AG04449 (cell line): Measurements from ENCODE around the gene HES7.

ENCODE experiments used
- CTCF ChIA-PET: fragments of 350-600 bp; formaldehyde crosslinking; extraction: SDS; loops from one replicate; lab custom pipeline; 2021; ENCODE audit warnings: antibody characterized with exemption; lab: Yijun Ruan, JAX
- POLR2A ChIA-PET: fragments of 400-600, 350-600 bp; formaldehyde crosslinking; extraction: SDS; loops from one replicate; lab custom pipeline; 2020; ENCODE audit warnings: antibody characterized with exemption, inconsistent platforms; lab: Yijun Ruan, JAX
- DNase-seq: peaks from one replicate; pipeline ENCODE4 v3.0.0-alpha.2; 2010; ENCODE audit warnings: low read depth, low spot score
- H3K4me3 ChIP-seq: 2 replicates; pipeline ENCODE4 v1.5.1; 2011; ENCODE audit warnings: low read depth, mild to moderate bottlenecking, control low read depth, low read length
- TF ChIP-seq, protein P1 (sequence below): IDR thresholded peaks from one replicate; pipeline ENCODE4 v1.5.1; 2011; ENCODE audit warnings: mild to moderate bottlenecking, moderate library complexity, low read length, control low read depth, inconsistent platforms; ENCODE audit not compliant: insufficient read depth; ENCODE audit errors: missing control alignments

HES7 gene

DNA sequence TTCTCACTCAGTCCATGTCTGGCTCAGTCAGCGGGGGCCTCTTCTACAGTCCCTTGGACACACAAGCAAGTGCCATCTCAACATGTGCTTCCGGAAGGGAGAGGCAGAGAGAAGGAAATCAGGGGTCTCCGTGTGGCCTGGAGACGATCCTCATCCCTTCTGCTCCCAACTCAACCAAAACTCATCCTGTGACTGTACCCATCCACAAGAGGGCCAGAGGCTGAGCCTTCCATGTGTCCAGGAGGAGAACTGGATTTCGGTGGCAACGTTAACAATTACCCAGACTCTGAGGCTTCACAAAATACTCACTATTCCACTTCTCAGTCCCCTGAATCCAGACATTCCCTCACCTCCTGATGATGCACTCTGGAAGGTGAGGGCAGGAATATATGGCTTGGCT, 28.5 kb downstream of the HES7 start:
- no peak overlapping the region for H3K4me3 ChIP-seq
- TF ChIP-seq, protein P1, sequence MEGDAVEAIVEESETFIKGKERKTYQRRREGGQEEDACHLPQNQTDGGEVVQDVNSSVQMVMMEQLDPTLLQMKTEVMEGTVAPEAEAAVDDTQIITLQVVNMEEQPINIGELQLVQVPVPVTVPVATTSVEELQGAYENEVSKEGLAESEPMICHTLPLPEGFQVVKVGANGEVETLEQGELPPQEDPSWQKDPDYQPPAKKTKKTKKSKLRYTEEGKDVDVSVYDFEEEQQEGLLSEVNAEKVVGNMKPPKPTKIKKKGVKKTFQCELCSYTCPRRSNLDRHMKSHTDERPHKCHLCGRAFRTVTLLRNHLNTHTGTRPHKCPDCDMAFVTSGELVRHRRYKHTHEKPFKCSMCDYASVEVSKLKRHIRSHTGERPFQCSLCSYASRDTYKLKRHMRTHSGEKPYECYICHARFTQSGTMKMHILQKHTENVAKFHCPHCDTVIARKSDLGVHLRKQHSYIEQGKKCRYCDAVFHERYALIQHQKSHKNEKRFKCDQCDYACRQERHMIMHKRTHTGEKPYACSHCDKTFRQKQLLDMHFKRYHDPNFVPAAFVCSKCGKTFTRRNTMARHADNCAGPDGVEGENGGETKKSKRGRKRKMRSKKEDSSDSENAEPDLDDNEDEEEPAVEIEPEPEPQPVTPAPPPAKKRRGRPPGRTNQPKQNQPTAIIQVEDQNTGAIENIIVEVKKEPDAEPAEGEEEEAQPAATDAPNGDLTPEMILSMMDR = no peak
- ChIA-PET POLR2A (no interaction called here), CTCF (interaction anchor here (0.9 to 10.8 kb wide), 12 partner anchors 9 to 204 kb away, joined by 3 to 244 read pairs (median 6); partner anchors contain the start of gene ALOXE3)
- DNase-seq = no peak

DNA sequence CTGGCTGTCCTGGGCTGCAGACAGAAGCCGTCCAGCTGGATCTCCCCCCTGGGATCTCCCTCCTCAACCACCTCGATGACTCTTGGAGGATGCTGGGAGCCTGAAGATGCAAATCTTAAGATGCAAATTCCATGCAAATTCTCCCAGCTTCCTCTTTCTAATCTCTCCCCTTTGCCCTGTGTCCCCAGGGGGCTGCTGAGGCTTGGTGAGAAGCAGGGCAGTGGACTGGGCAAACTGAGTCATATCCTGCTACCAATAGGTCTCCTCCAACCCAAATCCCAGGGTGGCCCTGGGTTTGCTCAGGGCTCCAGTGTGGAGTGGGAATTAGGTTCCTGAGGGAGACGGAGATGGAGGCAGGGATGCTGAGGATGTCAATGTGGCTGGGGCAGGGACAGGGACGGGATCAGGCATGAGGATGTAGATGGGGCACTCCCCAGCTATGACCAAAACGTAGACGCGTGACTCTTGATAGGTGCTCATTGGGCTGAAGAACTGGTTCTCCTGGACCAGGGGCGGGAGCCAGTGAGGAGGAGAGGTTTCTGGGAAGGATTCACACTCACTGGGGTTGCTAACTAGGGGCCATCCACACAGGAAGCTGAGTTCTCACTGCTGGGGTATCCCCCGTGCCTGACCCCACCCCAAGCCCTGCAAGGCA, 32.7 kb downstream of the HES7 start:
- POLR2A ChIA-PET = interaction anchor here (0.6 kb wide), 1 partner anchor 12 kb away, joined by 3 read pairs; no protein-coding TSS in a partner anchor
- no peak overlapping the region for H3K4me3 ChIP-seq
- no peak for DNase-seq
- CTCF ChIA-PET = interaction anchor here (0.8 to 17.0 kb wide), 11 partner anchors 8 to 695 kb away, joined by 3 to 244 read pairs (median 10); partner anchors contain the start of gene ALOXE3
- TF ChIP-seq, protein P1 = no peak

DNA sequence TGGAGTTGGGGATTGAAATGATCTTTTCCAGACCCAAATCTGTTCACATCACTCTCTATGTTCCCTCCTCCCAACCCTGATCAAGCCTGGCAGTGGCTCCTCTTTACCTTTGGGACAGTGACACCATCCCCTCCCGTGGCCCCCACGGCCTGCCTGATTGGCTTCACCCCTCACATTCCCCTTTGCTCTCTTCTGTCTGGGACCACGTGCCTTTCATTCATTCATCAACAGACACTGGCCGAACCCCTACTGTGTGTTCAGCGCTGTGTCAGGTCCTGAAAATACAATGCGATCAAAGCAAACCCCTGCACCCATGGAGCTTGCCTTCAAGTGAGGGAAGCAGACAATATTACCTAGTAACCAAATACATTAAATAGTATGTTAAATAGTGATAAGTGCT, 34.2 kb downstream of the HES7 start:
- DNase-seq = no peak
- TF ChIP-seq, protein P1 = no peak
- CTCF ChIA-PET = interaction anchor here (1.8 to 17.0 kb wide), 5 partner anchors 13 to 29 kb away, joined by 10 to 244 read pairs (median 168); partner anchors contain the start of gene ALOXE3
- no peak overlapping the region for H3K4me3 ChIP-seq
- POLR2A ChIA-PET = no interaction called here

DNA sequence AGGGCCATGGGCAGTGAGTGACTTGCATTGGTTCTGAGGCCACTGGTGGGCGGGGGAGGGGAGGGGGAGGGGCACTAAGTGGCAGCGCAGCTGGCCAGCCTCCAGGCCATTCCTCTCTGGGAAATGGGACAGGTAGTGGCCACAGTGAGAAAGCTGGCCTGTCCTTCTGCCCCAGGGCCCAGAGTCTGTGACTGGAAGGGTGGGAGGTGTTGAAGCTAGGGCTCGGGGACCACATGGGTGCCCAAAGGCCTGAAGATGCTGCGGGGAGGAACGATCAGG, 36.0 kb downstream of the HES7 start:
- ChIA-PET POLR2A (no interaction called here), CTCF (interaction anchor here (1.4 to 17.0 kb wide), 5 partner anchors 11 to 30 kb away, joined by 4 to 244 read pairs (median 168); partner anchors contain the start of gene ALOXE3)
- TF ChIP-seq, protein P1 = no peak
- no peak overlapping the region for H3K4me3 ChIP-seq
- DNase-seq = no peak

DNA sequence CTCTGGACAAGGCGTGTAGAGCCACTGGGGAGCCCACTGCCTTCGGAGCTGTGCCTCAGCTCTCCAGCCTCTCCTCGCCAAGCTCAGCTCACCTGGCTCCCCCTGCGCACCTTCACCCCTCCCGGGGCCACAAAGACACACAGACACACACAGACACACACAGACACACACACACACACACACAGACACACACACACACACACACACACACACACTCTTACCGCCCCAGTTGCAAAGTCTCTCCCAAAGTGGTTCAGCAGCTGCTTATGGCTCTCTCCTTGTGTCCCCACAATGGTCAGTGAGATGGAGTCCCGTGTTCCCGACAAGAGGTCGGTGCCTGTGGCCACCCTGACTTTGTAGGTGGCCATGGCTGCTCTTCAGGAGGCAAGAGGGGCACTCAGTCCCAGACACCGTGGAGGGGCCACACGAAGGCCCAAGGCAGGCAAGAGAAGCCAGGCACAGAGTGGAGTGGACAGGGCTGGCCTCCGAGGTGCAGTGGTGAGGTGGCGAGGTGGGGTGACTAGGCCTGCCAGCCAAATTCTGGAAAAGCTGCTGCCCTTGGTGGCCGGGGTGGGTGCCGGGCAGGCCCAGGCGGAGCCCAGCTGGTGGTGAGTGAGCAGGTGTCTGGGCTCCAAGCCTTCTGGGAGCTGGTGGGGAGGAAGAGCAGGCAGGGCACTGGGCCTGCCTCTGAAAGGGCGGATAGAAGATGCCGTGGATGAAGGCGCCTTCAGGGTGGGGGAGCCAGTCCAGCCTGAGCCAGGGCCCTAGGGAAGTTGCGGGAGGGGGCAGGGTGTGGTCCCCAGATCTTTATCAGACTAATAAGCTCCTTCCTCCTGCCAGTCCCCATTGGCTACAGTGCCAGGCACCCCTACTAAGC, 36.6 kb downstream of the HES7 start, which contains the start of gene ALOX12B:
ALOX12B (minus strand) TSS at position 642 of the 877 bp plus-strand sequence; CDS start at position 368, 274 bp downstream.
- CTCF ChIA-PET = interaction anchor here (9.8 to 17.0 kb wide), 4 partner anchors 10 to 30 kb away, joined by 165 to 244 read pairs (median 171); partner anchors contain the start of gene ALOXE3

More for the DNA sequence above, 36.6 kb downstream of the HES7 start, which contains the start of gene ALOX12B:
- DNase-seq = no peak
- TF ChIP-seq, protein P1 = no peak
- POLR2A ChIA-PET = interaction anchor here (1.5 kb wide), 1 partner anchor 33 kb away, joined by 5 read pairs; no protein-coding TSS in a partner anchor
- H3K4me3 ChIP-seq = no peak within 1 kb of the TSS
